HG03460 (cell line): ENCODE results near the gene CXorf58.

ENCODE experiments used
- ATAC-seq: cut with Tn5 transposase; IDR thresholded peaks from one replicate; pipeline ENCODE4 v1.9.1; 2021; ENCODE audit not compliant: unreplicated experiment

The CXorf58 gene

GRCh38 chrX:23900220-23900797 is 7.5 kb upstream of the CXorf58 start:
- no peak for ATAC-seq

GRCh38 chrX:23901060-23901459 is 6.7 kb upstream of the CXorf58 start:
- ATAC-seq: no peak

GRCh38 chrX:23901805-23902204 is 6.0 kb upstream of the CXorf58 start:
- ATAC-seq: peak; percentile 64

DNA sequence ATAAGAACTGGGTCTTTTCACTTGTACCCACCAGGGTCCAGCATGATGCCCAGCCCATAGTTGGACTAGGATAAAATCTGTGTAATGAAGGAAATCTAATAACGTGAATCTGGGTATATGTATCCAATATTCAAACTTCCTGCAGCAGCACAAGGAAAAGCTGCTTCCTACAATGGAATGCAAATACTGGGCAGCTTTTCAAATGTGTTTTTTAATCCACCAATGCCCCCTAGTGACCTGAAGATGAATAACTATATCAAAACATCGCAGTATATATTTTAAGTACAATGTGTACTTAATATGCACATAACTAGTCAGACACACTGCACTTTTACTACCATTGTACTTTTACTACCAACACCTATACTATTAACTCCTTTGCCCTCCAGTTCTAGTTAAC is 5.4 kb upstream of the CXorf58 start:
- ATAC-seq: no peak

GRCh38 chrX:23904096-23904495 is 3.7 kb upstream of the CXorf58 start:
- no peak for ATAC-seq

DNA sequence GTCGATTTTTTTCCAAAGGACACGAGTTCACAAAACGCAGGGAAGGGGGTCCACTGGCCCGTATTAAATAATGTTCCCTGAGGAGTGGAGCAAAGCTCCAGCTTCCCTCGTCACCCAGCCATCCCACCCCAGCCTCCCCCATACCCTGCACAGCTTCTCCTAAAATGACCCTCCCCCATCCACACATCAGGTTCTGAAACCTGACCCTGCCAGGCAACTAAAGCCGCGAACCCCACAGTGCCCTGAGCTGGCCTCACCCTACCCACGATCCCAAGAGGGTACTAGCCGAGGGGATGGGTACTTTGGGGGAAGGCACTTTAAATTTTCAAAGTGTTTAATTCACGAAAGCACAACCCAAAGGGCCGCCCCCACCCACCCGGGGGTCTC is 702 bp upstream of the CXorf58 start:
- ATAC-seq: peak; percentile 14

DNA sequence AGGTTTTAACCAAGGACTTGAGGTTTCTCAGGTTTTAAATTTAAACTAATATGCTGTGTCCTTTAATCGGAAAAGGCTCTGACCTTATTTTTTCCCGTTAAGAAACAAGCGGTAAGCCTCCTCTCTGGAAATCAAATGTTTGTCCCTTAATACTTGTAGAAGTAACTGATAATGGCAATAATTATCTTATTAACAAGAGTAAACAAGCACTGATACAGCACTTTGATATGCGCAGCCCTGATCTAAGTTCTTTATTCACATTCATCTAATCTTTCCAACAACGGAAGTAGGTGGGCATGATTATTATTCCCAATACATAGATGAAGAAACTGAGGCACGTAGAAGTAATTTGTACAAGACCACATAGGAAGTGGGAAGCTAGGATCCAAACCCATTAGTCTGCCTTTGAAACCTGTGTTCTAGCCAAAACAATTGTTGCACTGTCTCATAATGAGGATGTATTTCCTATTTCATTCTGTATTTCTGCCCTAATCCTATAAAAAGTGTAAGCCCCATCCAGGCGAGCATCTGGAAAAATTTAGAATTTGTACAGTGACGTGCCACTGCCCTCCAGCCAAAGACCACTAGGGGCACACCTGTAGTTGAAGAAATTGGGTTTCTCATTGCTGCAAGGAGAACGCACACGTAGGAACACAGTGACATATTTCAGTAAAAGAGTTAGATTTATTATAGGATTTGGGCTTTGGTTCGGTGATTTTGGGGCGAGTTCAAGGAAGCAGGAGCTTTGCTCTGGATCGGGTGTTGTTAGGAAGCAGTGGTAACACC is 606 bp downstream of the CXorf58 start:
- no peak for ATAC-seq

- ATAC-seq: no peak
Measured at GRCh38 chrX:23911126-23911835, 3.5 kb downstream of the CXorf58 start.

- no peak for ATAC-seq
Measured at GRCh38 chrX:23919148-23919547, 11.3 kb downstream of the CXorf58 start.

DNA sequence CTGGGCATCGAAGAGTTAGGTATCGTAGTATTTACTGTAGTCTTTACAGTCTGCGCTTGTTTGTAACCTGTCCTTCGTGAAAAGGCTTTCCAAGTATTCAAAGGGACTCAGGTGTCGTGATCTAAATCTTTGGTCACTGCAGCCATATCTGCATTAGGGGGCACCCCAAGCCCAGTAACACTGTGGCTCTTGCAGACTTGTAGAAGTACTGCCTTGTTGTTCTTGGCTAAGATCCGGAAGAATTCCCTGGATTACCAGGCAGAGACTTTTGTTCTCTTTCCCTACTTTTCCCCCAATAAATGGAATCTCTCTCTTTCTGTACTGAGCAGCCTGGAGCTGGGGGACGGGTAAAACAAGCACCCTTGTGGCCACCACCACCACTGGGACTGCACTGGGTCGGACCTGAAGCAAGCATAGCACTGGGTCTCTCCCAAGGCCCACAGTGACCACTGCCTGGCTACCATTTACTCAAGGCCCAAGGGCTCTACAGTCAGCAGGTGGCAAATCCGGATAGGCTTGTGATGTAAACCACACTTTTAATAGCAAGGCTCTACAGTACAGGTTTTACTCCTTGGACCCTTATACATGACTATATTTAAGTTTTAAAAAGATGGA is 12.0 kb downstream of the CXorf58 start:
- no peak for ATAC-seq

GRCh38 chrX:23926015-23926414 is 18.2 kb downstream of the CXorf58 start:
- no peak for ATAC-seq

GRCh38 chrX:23930894-23931604 is 23.2 kb downstream of the CXorf58 start:
- ATAC-seq: no peak

- no peak for ATAC-seq
Measured at GRCh38 chrX:23932046-23932445, 24.2 kb downstream of the CXorf58 start.

- ATAC-seq: no peak
Measured at GRCh38 chrX:23935106-23935505, 27.3 kb downstream of the CXorf58 start.

DNA sequence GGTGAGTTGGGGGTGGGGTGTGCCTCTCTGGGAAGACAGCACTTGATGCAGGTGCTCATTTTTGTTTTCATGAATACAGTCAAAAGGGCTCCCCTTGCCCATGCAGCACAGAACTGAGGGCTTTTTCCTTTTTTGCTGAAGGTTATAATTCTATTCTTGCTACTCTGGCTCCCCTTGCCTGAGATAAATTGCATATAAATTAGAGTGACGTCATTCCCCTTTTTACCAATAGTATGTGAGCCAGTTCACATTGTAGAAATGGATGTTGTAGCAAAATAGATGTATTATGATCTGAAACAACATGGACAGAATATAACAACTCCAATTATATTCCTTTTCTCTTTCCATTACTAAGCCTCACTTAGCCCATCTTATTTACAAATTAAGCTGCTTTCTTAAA is 28.4 kb downstream of the CXorf58 start:
- no peak for ATAC-seq

- no peak for ATAC-seq
Measured at GRCh38 chrX:23937100-23937499, 29.3 kb downstream of the CXorf58 start.

- no peak for ATAC-seq
Measured at GRCh38 chrX:23938690-23939089, 30.9 kb downstream of the CXorf58 start.

- no peak for ATAC-seq
Measured at GRCh38 chrX:23939203-23939602, 31.4 kb downstream of the CXorf58 start.

DNA sequence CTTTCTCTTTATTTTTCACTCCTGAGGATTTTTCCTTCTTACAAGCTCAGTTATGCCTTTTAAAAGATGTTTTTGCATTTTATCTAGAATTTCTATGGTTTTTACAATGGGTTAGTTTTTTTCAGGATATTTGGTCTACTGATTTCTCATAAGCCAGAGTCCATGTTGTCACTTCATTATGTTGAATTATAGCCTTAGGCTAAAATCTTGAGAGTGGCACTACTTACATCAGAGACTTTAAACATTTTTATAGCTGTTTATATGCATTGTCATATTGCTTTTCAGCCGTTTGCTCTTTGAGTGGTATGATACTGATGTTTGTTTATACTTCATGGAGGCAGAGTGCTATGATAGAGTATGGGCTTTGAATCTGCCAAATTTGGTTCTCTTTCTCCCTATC is 36.4 kb downstream of the CXorf58 start:
- ATAC-seq: no peak

GRCh38 chrX:23945206-23945605 is 37.4 kb downstream of the CXorf58 start:
- ATAC-seq: no peak

GRCh38 chrX:23952391-23952790 is 44.6 kb downstream of the CXorf58 start:
- no peak for ATAC-seq
